IMR-90 (cell line): ENCODE results near the gene KCTD20.

ENCODE experiments used
- CEBPB ChIP-seq: IDR thresholded peaks from 2 replicates; pipeline ENCODE4 v1.6.1; 2012; ENCODE audit warnings: low read depth, low read length, improper control_type of control experiment
- ELK1 ChIP-seq: fragments of 150-350 bp; IDR thresholded peaks from 2 replicates; pipeline ENCODE4 v1.6.1; 2016; ENCODE audit warnings: low read depth, mild to moderate bottlenecking, low read length, moderate library complexity, borderline replicate concordance
- MAFK ChIP-seq: IDR thresholded peaks from 2 replicates; pipeline ENCODE4 v1.6.1; 2012; ENCODE audit warnings: low read depth, low read length, improper control_type of control experiment
- POLR2A ChIP-seq: IDR thresholded peaks from 2 replicates; pipeline ENCODE4 v1.6.1; 2012; ENCODE audit warnings: mild to moderate bottlenecking, low read depth, low read length
- RFX5 ChIP-seq: IDR thresholded peaks from 2 replicates; pipeline ENCODE4 v1.8.0; 2012; ENCODE audit warnings: low read depth, mild to moderate bottlenecking, low read length, moderate library complexity
- TF ChIP-seq, protein P1 (sequence below): conservative IDR thresholded peaks from 2 replicates; pipeline ENCODE4 v1.5.1; 2012; ENCODE audit warnings: mild to moderate bottlenecking, low read depth, low read length, improper control_type of control experiment

DNA sequence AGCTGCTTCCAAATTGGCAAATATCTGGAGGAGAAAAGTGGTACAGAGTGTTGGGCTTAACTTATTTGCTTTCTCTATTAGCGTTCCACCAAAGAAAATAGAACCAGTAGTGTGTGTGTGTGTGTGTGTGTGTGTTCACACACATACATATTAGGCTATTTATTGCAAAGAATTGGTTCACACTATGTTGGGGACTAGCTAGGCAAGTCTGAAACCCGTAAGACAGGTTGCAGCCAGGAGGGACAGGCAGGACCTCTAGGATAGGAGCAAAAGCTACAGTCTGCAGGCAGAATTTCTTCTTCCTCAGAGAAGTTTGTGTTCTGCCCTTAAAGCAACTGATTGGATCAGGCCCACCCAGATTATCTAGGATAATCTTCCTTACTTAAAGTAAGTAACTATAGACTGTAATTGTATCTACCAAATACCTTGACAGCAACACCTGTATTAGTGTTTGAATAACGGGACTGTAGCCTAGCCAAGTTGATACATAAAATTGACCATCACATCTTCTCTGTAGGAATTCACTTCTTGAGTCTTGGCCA, 12.8 kb downstream of the KCTD20 start:
- TF ChIP-seq, protein P1, sequence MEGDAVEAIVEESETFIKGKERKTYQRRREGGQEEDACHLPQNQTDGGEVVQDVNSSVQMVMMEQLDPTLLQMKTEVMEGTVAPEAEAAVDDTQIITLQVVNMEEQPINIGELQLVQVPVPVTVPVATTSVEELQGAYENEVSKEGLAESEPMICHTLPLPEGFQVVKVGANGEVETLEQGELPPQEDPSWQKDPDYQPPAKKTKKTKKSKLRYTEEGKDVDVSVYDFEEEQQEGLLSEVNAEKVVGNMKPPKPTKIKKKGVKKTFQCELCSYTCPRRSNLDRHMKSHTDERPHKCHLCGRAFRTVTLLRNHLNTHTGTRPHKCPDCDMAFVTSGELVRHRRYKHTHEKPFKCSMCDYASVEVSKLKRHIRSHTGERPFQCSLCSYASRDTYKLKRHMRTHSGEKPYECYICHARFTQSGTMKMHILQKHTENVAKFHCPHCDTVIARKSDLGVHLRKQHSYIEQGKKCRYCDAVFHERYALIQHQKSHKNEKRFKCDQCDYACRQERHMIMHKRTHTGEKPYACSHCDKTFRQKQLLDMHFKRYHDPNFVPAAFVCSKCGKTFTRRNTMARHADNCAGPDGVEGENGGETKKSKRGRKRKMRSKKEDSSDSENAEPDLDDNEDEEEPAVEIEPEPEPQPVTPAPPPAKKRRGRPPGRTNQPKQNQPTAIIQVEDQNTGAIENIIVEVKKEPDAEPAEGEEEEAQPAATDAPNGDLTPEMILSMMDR: no peak
- TF ChIP-seq POLR2A: no peak
- no peak for TF ChIP-seq ELK1
- TF ChIP-seq CEBPB: no peak
- no peak for TF ChIP-seq MAFK
- no peak for TF ChIP-seq RFX5
